HL-60 (cell line): ENCODE results near the gene COL4A2.

ENCODE experiments used
- CTCF ChIP-seq: IDR thresholded peaks from one replicate; pipeline ENCODE4 v1.5.1; 2011; ENCODE audit warnings: low read length, control low read depth, inconsistent platforms; ENCODE audit not compliant: insufficient read depth
- GABPA ChIP-seq: IDR thresholded peaks from 2 replicates; pipeline ENCODE4 v1.6.1; 2012; ENCODE audit warnings: low read depth
- POLR2AphosphoS5 ChIP-seq: IDR thresholded peaks from 2 replicates; pipeline ENCODE4 v1.6.1; 2012; ENCODE audit warnings: low read depth
- REST ChIP-seq: IDR thresholded peaks from 2 replicates; pipeline ENCODE4 v1.6.1; 2012; ENCODE audit warnings: low read depth; ENCODE audit not compliant: insufficient replicate concordance

- TF ChIP-seq GABPA (no peak), CTCF (no peak), REST (no peak), POLR2AphosphoS5 (no peak)
These were observed 41.4 kb downstream of the COL4A2 start for GRCh38 chr13:110348309-110349105.
